Kidney (tissue), 14 donors: Measurements from ENCODE around the gene AOPEP. TPM values are rescaled to one million over a fixed set of nuclear protein-coding genes. Genes with fewer than 3 reads are reported as not detected.
"Not testable (repeated sequence)": the region's sequence is repeated elsewhere in the genome, so short reads cannot be mapped to it uniquely, and the experiment has no call there.

ENCODE experiments used
- DNase-seq, 5 donors: peaks; one replicate each; pipeline ENCODE4 v3.0.0-alpha.2; 2013 to 2020
- FAIRE-seq: peaks from 2 replicates; lab custom pipeline; 2012; peaks lifted over from hg19 to GRCh38; lab: Jason Lieb, UNC
- H3K27ac ChIP-seq, 2 donors: one replicate each; pipeline ENCODE4 v1.7.0; 2013; ENCODE audit warnings: low read depth in 2 of 2, low read length in 2 of 2, inconsistent platforms in 1 of 2
- H3K27me3 ChIP-seq: one replicate; pipeline ENCODE4 v1.7.1; 2013; ENCODE audit warnings: low read length, inconsistent platforms; ENCODE audit not compliant: control insufficient read depth, insufficient read depth
- H3K36me3 ChIP-seq, 3 donors: one replicate each; pipeline versions ENCODE4 v1.7.0 to v1.7.1; 2013; ENCODE audit warnings: low read length in 3 of 3, control low read depth in 1 of 3, inconsistent platforms in 1 of 3; ENCODE audit not compliant: insufficient read depth in 3 of 3, control insufficient read depth in 2 of 3
- H3K4me1 ChIP-seq, 3 donors: one replicate each; pipeline versions ENCODE4 v1.7.0 to v1.7.1; 2013; ENCODE audit warnings: low read length in 3 of 3, inconsistent platforms in 1 of 3, low read depth in 1 of 3; ENCODE audit not compliant: control insufficient read depth in 2 of 3, insufficient read depth in 2 of 3
- H3K4me3 ChIP-seq, 3 donors: one replicate each; pipeline versions ENCODE4 v1.7.0 to v1.8.1; 2013; ENCODE audit warnings: low read length in 3 of 3, control low read depth in 1 of 3, inconsistent platforms in 1 of 3
- H3K9ac ChIP-seq, 3 donors: one replicate each; pipeline versions ENCODE4 v1.7.0 to v1.7.1; 2013; ENCODE audit warnings: low read length in 3 of 3, control low read depth in 1 of 3, inconsistent platforms in 1 of 3
- H3K9me3 ChIP-seq, 3 donors: one replicate each; pipeline versions ENCODE4 v1.7.0 to v1.7.1; 2013; ENCODE audit warnings: low read length in 3 of 3, control low read depth in 1 of 3, inconsistent platforms in 1 of 3; ENCODE audit not compliant: control insufficient read depth in 2 of 3, insufficient read depth in 1 of 3
- intact Hi-C: fragments of 100-400 bp; cut with DNase I; formaldehyde crosslinking; loops from one replicate; pipeline ENCODE4 v1.11.1; 2022
- polyA plus RNA-seq: library from polyadenylated mRNA; stranded (reverse); fragments of 350-450 nt; fragmentation: Illumina TruSeq; extraction: RNeasy Lipid Tissue Mini Kit (QIAGEN cat#74804); gene quantifications from one replicate; pipeline ENCODE4 v1.2.3, GENCODE V29; 2014; ENCODE audit warnings: low read depth, low replicate concordance; ENCODE audit not compliant: insufficient read depth
- total RNA-seq: library from RNA; stranded (reverse); fragmentation: NEBNext Ultra II Directional; extraction: Animal tissue kit (Norgen Biotek cat#: 25700); gene quantifications from one replicate; pipeline ENCODE4 v1.2.1, GENCODE V29; 2021
- TF ChIP-seq, protein P1 (sequence below): IDR thresholded peaks from 3 replicates; pipeline ENCODE4 v1.5.1; 2012; ENCODE audit warnings: mild to moderate bottlenecking, moderate library complexity, borderline replicate concordance; ENCODE audit not compliant: insufficient read depth; ENCODE audit errors: extremely low read depth
- donor health status: control.
- donor health status: control.
- donor health status: control.
- donor health status: control.
- donor health status: control.
- donor health status: DM: yes; HTN: yes; CAD: no.
- donor health status: Normal renal cell carcinoma (clear cell type).

Gene AOPEP
- total and polyA plus RNA-seq, 2 donors from 2014 or later: 52.2 to 119 TPM

DNA sequence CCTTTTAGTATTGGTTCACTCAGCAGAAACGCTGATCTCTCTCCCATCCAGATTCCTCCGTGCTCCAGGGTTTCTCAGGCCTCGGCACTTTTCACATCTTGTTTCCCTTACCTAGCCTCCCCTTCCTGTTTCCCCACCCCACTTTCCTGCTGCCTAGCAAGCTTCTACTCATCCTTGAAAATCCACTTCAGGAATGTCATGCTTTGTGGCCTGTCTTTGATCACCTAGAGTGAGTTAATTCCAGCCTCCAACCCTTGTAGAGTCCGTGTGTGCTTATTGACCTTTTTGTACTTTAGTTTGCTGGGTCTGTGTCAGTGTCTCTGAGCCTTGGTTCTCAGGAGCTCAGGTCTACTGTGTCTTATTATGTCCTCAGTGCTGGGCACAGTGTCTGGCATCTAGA lies 116.6 kb downstream of the AOPEP start:
- intact Hi-C loops: no loop called here
- no peak for FAIRE-seq

DNA sequence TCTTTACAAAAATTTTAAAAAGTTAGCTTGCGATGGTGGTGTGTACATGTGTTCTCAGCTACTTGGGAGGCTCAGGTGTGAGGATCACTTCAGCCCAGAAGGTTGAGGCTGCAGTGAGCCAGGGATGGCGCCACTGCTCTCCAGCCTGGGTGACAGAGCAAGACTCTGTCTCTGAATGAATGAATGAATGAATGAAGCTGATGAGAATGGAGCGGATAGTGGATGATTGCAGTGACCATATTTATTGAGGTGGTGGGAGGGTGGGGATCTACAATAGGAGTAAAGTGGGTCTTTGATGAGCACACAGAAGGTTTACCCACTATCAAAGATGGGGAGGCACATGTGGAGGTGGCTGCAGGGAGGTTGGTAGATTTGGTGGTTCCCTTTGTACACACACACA lies 120.2 kb downstream of the AOPEP start:
- Histone ChIP-seq H3K27me3 (no peaks in the 10 kb centered on the region), H3K27ac (peak overlapping the region; percentile 27 to 86), H3K4me1 (peaks cover 5 to 13% (median 12%) of the 10 kb centered on the region in 3 donors), H3K36me3 (no peaks in the 10 kb centered on the region), H3K9ac (peak overlapping the region in 1 of 3 donors; percentile 7), H3K9me3 (no peaks in the 10 kb centered on the region), H3K4me3 (no peak overlapping the region)
- TF ChIP-seq, protein P1, sequence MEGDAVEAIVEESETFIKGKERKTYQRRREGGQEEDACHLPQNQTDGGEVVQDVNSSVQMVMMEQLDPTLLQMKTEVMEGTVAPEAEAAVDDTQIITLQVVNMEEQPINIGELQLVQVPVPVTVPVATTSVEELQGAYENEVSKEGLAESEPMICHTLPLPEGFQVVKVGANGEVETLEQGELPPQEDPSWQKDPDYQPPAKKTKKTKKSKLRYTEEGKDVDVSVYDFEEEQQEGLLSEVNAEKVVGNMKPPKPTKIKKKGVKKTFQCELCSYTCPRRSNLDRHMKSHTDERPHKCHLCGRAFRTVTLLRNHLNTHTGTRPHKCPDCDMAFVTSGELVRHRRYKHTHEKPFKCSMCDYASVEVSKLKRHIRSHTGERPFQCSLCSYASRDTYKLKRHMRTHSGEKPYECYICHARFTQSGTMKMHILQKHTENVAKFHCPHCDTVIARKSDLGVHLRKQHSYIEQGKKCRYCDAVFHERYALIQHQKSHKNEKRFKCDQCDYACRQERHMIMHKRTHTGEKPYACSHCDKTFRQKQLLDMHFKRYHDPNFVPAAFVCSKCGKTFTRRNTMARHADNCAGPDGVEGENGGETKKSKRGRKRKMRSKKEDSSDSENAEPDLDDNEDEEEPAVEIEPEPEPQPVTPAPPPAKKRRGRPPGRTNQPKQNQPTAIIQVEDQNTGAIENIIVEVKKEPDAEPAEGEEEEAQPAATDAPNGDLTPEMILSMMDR: no peak
- intact Hi-C loops: no loop called here
- no peak for FAIRE-seq
- no peak for DNase-seq

More for the DNA sequence above, 116.6 kb downstream of the AOPEP start:
- H3K4me1 ChIP-seq: peaks cover 5 to 13% (median 12%) of the 10 kb centered on the region in 3 donors
- H3K4me3 ChIP-seq: peak overlapping the region in 1 of 3 donors; percentile 25
- DNase-seq: no peak
- no peak overlapping the region for H3K27ac ChIP-seq
- H3K9me3 ChIP-seq: peaks cover 0 to 3% (median 0%) of the 10 kb centered on the region in 3 donors
- TF ChIP-seq, protein P1: no peak
- no peaks in the 10 kb centered on the region for H3K36me3 ChIP-seq
- no peaks in the 10 kb centered on the region for H3K27me3 ChIP-seq
- no peak overlapping the region for H3K9ac ChIP-seq

DNA sequence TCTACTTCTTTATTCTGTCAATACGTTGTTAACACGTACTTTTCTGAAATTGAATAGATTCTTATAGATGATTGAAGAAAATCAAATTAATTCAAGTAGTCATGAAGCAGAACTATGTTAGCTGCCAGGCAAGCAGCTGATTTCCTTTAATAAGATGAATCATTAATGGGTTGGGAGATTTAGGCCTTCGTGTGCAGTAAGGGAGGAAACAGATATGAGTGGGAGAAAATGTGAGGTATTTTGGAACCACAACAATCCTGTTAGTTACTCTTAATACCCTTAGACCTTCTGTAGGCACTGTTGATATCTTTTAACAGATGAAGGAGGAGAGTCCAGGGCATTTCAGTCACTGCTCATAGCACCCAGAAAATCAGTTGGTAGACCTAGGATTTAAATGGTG lies 121.0 kb downstream of the AOPEP start:
- Histone ChIP-seq H3K4me3 (peak overlapping the region in 1 of 3 donors; percentile 0), H3K36me3 (no peaks in the 10 kb centered on the region), H3K27ac (peak overlapping the region; percentile 27 to 91), H3K9ac (peak overlapping the region in 2 of 3 donors; percentile 21 to 43), H3K27me3 (no peaks in the 10 kb centered on the region), H3K4me1 (peaks cover 5 to 13% (median 12%) of the 10 kb centered on the region in 3 donors), H3K9me3 (no peaks in the 10 kb centered on the region)
- peak in 2 of 5 donors; percentile 78 to 84 for DNase-seq
- TF ChIP-seq, protein P1: no peak
- intact Hi-C loops: no loop called here
- FAIRE-seq: peak; percentile 19

DNA sequence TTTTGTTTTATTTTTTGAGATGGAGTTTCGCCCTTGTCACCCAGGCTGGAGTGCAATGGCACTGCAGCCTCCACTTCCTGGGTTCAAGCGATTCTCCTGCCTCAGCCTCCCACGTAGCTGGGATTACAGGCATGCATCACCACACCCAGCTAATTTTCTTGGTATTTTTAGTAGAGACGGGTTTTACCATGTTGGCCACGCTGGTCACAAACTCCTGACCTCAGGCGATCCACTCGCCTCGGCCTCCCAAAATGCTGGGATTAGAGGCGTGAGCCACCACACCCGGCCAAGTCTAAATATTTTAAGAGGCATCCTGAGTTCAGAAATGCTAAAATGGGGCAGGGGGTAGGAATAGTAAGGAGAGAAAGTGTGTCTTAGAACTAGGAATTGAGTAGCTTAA lies 122.3 kb downstream of the AOPEP start:
- H3K9me3 ChIP-seq, H3K4me3 ChIP-seq, H3K27me3 ChIP-seq, H3K36me3 ChIP-seq, DNase-seq, H3K9ac ChIP-seq, intact Hi-C loops, H3K27ac ChIP-seq, FAIRE-seq: not testable (repeated sequence)
- peaks cover 5 to 14% (median 9%) of the 10 kb centered on the region in 3 donors for H3K4me1 ChIP-seq
